GM19240 (cell line): ENCODE measurements around the gene TAGLN2.
"Not testable (repeated sequence)": the region's sequence is repeated elsewhere in the genome, so short reads cannot be mapped to it uniquely, and the experiment has no call there.

ENCODE experiments used
- DNase-seq: peaks from one replicate; pipeline ENCODE4 v3.0.0; 2011; ENCODE audit warnings: low spot score; ENCODE audit not compliant: insufficient read length

Gene TAGLN2

DNA sequence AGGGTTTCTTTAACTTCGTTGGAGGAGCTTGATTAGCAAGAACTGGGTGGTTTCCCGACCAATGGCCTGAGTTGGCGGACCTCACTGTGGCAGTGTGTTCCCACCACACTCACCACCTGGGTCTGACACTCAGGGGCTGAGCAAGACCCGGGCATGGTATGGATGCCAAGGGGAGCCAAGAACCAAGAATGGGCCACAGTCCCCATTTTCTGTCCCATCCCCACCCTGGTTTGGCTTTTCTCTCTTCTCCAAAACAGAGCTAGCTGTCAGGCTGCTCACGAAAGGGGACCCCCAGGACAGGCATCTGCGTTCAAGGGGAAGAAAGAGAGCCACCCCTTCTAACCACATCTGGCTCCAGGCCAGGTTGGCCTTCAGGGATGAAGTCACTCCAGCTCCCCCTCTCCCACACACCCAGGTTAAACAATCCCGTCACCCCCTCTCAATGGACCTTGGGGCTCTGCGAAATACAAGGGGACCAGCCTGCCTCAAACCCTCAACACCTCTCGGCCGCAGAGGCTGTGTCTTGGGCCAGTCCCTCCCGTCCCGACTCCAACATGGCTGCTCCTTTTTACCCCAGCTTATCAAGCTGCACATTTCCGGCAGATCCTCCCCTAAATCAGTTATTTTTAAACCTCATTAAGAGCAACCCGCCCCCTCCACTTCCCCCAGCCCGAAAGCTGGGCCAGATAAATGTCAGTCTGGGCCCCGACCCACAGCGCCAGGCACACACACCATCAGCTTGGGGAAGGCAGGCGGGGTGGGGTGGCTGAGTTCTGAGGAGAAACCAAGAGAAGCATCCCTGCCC lies 3.4 kb downstream of the TAGLN2 start:
- no peak for DNase-seq

DNA sequence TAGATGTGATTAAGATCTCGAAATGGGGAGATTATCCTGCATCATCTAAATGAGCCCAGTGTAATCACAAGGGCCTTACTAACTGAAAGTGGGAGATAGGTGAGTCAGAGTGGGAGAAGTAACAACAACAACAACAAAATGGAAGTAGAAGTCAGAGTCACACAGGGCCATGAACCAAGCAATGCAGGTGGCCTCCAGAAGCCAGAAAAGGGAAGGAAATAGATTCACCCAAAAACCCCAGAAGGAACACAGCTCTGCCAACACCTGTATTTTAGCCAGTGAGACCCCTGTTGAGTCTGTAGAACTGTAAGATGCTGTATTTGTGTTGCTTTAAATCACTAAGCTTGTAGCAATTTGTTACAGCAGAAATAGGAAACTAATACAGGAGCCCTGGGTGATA lies 4.1 kb downstream of the TAGLN2 start:
- no peak for DNase-seq

DNA sequence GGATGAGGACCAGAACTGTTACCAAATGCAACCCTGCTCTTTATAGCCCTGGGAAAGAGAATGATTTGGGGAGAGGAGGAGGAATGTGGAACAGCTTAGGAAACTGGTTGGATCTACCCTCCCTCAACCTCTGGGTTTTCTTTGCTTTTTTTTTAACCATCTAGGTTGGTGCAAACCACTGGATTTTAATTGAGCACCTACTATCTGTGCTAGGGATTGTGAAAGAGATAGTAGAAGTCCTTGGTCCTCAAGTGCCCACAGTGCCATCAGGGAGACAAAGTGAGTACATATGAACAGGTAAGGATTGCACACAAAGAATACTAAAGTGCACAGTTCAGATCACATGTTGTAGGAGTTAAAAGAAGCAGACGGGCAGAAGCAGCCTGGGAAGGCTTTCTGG lies 4.7 kb downstream of the TAGLN2 start:
- DNase-seq = no peak

DNA sequence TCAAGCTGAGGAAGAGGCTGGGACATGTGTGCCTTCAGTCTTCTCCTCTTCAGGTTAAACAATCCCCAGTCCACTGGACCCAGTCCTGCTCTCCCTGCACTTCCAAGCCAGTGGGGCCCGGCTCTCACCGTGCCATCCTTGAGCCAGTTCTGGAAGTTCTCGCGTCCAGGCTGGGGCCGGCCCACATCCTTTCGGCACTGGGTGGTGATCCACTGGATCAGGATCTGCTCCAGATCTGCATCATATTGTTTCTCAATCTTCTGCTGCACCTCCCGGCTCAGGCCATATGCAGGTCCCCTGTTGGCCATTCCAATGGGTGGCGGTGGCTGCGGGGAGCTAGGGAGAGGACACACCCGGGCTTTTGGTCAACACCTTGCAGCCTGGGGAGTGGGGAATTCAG lies 5.1 kb downstream of the TAGLN2 start:
- DNase-seq = no peak

DNA sequence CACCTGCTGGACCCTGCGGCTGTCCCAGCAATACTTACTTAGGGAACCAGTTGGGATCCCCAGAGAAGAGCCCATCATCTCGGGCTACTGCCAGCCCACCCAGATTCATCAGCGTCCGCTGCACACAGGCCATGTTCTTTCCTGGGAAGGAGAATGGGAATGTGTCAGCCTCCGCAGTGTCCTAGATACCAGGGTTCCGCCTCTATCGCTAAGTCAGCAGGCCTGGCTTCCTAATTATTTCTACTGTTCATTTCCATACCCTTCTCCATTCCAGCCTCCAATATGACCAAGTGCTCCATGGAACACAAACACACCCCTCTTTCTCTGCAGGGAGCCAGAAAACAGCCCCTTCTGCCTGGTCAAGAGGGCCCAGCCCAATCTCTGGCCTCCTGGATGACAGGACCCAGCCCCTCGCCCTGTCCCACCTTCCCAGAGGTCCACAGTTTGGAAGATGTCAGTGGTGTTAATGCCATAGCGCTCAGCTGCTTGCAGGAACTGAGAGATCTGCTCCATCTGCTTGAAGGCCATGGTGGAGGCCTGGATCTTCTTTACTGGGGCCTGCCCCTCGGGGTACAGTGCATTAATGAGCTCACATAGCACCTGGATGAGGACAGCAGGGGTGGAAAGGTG lies 6.0 kb downstream of the TAGLN2 start:
- DNase-seq = no peak

DNA sequence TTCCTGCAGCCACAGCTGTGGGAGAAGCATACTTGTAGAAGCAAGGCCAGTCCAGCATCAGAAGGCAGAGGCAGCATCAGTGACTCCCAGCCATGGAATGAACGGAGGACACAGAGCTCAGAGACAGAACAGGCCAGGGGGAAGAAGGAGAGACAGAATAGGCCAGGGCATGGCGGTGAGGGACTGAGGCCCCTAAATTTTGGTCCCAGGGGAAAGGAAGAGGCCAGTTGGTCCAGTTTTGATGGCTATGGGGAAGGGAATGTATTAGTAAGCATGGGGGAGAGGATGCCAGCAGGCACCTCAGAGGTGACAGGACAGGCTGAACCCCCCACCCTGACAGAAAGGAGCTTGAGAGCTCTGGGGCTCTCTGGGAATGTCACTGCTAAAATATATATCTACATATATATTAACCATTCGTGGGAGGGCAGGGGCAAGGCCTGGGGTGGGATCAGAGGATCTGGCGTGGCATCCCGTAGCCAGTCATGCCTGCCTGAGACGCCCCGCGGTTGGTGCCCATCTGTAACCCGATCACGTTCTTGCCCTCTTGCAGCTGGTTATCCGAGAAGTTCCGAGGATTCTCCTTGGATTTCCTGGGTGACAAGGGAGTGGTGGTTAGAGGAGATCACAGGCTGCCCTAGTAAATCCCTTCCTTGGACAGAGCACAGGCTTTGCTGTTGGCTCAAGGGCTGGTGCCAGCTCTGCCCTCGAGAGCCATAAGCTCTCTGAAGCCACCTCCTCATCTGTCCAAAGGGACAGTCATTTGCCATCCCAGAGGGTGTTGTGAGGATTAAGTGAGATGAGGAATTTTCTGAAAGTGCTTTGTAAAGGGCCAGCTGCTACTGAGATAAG lies 6.7 kb downstream of the TAGLN2 start:
- no peak for DNase-seq

DNA sequence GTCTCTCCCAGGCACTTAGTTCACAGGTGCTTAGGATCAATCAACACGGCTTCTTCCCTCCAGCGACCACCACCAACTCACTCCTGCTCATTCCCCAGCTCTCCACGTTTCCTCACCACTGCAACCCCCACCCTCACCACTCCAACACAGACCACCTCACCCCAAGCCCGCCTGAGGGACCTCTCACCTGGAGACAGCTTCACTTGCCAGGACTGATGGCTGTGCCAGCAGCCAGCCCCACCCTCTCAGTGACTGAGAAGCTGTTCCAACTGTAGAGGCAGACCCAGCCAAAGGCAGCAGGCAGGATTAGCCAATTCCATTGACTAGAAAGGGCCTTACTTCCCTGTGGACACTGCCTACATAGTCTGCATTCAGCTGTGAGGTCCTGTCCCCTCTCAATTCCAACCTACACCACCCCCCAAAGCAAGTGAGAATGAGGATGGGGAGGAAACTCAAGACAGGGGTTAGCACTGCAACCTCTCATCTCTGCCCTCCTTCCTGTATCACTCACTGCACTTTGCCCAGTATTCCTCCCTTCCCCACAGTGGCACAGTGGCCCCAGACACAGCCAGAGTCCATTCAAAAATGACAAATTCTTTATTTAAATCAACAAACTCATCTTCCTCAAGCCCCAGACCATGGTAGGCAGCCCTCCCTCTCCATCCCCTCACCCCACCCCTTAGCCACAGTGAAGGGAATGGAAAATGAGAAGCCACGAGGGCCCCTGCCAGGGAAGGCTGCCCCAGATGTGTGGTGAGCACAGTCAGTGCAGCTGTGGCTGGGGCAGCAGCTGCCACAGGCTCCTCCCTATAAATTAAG lies 7.6 kb downstream of the TAGLN2 start:
- DNase-seq = no peak

DNA sequence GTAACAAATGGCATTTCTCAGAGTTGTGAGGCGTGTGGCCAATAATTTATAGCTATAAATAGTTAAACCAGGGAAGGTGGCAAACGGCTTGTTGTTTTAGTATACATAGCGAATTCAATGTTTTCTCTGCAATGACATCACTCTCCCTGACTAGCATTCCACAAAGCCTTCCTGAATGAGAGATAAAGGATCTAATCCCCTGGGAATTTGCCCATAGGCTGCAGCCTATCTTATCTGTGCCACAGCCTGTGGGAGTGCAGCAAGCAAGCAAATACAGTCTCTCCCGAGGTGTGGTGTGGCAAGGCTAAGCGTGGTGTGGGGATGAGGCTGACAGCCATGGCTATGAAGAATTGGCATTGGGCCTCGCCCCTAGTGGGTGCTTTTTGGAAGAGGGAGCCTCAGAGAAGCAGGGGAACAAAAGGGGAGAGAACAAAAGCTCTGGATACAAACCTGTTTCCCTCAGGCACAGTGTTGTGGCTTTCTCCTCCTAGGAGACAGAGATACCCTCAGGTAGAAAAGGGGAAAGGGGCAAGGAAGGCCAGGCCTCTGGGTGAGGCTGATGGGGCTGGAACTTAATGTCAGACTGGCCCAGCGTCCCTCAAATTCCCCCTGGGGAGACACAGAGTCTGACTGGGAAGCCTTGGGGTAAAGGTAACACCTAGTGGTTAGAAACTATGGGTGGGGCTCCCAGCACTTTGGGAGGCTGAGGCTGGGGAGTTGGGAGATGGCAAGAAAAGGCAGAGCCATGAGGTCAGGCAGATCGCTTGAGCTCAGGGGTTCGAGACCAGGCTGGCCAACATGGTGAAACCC lies 8.9 kb downstream of the TAGLN2 start:
- no peak for DNase-seq

DNA sequence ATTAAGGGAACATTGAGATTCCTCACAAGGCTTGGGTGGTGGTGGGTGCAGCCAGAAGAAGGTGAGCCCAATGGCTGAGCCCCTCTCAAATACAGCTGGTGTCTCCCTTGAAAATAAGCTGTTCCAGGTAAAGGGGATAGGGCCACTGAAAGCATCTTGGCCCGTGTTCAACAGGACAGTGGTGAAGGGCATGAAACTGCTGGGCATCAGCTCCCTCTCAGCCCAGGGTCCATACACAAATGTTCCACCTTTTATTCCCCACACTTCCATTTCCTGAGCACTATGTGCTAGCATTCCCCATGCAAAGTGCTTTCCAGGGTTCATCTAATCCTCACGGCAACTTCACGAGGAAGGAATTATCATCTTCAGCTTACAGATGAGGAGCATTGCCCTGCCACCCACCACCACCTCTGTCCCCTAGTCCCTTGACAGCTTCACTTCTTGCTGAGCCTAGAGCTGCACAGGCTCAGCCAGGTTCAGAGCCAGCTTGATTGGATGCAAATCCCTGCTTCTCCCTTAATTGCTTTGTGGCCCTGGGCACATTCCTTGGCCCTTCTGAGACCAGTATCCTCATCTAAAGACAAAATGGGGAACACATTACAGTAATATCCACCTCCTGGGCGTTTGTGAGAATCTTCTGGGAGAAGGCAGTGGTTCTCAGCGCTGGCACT lies 9.6 kb downstream of the TAGLN2 start:
- no peak for DNase-seq

DNA sequence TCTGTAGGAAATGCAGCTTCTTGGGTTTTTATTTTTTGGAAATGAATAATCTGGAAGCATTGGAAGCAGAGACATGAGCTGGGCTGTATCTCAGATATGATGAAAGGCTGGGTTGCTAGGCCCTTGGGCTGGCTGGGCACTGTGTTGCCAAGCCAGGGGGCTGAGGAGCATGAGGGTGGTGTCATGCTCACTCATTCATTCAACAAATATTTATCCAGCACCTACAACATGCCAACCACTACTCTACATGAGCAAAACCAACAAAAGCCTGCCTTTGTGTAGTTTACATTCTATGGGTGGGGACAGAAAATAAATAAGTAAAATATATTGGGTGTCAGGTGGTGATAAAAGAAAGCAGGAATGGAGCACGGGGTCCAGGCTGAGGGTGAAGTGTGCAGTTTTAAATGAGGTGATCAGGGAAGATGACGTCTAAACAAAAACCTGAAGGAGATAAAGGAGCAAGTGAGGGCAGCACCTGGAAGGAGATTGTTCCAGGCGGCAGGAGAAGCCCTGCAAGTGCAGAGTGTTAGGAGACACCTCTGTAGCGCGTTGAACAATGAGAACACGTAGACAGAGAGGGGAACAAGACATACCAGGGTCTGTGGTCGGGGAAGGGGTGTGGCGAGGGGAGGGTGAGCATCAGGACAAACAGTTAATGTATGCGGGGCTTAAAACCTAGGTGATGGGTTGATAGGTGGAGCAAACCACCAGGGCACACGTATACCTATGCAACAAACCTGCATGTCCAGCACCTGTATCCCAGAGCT lies 10.9 kb downstream of the TAGLN2 start:
- no peak for DNase-seq

DNA sequence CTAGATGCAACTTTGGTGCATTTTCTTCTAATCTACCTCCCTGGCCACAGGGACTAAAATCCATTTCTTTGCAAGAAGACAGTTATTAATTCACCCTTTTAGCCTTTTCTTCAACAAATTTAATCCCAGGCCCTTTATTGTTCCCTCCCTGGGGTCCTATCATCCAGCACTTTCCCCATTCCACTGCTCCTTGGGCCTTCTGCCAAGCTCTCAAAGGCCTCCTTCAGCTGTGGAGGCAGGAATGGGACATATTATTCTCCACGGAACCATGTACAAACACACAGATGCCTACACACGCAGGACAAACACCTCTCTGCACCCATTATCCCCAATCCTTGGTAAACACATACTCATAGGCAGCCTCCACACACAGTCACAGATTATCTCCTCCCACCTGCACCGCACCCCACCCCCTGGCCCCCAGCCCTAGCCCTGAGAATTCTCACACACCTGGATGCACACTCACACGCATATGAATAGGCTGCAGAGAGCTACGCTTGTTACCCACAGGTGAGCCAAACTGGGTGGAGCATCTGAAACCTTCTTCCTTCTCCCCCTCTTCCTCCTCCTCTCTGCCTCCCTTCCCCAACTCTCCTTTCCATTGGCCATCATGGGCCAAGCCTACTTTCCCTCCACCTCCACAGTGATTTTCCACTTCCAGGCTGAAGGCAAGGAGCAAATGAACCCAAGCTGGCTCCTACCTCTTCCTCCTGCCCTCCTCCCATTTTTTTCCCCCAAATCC lies 11.7 kb downstream of the TAGLN2 start:
- DNase-seq = no peak

DNA sequence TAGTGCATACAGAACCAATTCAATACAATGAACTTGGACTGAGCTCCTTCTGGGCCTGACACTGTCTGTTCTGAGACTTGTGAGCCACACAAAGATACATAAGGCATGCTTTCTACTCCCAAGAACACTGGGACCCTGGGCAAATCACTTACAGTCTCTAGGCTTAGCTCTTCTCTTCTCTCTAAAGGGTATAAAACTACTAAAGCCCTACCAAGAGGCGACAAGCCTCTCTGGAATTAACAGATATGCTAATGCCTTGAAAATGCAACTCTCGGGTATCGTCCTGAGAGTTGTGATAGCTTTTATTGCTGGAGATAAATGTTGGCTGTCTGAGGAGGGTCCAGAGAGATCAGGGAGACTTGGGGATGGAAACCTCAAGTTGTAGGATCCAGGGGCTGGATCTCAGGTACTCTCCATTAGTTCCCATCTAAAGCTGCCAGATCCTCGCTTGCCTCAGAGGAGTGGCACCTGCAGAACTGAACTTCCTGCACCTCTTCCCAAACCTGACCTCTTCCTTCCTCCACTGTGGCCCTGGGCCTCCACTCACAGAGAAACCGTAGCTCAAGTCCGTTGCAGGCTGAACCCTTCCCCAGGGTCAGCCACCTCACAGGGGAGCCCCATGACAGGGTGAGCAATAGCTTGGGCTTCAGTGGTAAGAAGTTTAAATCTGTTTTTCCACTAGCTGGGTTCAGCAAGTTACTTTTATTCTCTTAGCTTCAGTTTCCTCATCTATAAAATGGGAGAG lies 13.8 kb downstream of the TAGLN2 start:
- DNase-seq = no peak

DNA sequence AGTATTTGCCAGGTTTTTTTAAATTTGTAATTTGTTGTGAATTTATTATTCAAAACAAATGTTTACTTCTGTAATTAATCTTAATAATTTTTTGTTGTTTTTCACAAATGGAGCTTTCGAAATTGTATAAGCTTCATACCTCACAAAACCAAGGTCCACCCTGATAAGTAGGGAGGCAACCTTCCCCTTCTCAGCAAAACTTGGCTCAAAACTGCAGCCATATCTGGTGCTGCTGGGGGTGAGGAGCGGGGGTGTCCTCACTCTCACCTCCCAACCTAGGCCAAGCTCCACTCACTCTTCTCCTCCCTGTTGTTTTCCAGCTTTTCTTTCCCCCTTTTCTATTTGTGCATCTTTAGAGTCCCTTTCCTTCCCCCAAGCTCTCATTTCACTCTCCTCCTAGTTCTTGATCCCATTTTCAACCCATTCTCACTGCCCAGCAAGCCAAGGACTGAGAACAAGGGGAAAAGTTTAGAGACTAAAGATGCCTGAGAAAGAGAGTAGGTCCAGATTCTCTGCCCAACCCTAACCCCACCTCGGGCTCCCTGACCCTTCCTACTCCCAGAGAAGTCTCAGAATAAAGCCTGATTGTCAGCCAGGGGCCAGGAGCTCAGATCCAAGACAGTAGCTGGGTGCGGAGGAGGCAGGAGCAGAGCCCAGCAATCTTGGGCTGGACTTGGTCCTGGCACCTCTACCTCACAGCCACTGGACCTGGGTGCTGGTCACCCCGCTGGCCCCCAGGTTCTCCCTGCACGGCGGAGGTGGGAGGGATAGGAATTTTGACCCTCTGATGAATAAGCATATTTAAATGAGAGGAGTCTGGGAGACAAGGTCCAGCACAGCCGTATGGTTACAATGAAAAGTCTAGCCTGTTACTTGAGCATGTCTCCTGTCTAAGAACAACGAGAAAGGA lies 17.0 kb downstream of the TAGLN2 start:
- no peak for DNase-seq

DNA sequence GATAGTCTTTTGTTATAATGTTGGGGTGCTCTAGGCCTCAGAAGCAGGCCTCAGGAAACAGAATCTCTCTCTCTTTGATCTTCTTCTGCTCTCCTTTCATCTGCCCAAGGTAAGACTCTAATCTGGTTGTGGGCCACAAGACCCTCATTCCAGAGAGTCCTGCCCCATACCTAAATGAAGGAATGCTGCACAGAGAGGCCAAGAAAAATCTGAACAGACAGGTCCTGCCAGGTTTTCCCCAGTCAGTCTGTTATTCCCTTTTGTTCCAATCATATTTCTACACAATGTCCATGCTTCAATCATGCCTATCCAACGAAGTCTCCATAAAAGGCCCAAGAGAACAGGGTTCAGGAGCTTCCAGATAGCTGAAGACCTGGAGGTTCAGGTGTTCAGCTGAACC lies 18.3 kb downstream of the TAGLN2 start:
- DNase-seq = no peak

DNA sequence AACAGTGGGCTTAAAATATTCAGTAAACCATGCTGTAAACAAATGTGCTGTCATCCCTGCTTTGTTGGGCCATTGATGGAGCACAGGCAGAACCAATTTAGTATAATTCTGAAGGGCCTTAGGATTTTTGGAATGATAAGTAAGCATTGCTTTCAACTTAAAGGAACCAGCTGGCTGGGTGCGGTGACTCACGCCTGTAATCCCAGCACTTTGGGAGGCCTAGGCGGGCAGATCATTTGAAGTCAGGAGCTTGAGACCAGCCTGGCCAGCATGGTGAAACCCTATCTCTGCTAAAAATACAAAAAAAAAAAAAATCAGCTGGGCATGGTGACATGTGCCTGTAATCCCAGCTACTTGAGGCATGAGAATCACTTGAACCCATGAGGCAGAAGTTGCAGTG lies 21.3 kb downstream of the TAGLN2 start:
- not testable (repeated sequence) for DNase-seq

DNA sequence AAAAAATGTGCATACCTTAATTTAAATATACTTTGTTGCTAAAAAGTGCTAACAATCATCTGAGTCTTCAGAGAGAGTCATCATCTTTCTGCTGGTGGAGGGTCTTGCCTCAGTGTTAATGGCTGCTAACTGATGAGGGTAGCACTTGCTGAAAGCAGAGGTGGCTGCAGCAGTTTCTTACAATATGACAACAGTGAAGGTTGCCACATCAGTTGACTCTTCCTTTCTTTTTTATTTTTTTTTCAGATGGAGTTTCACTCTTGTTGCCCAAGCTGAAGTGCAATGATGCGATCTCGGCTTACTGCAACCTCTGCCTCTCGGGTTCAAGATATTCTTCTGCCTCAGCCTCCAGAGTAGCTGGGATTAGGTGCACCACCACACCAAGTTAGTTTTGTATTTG lies 22.8 kb downstream of the TAGLN2 start:
- no peak for DNase-seq
